Measurements from ENCODE around the gene CALB2.

DNA sequence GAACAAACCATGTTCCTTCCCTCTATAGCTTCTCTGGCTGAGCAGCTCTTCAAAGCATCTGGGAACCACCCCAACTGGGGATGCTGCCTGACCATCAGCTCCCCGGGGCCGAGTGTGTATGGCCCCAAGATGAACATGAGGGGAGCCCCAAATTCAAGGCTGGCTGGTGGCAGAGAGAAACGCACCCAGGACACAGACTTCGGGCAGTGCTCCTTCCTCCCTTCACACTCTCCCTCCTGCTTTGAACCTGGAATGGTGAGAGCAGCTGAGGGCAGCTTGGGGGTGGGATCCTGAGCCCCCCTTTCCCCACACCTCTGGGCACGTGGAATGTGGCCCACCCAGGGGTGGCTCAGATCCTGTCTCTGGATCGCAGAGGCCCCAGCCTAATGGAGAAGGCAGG, 66.1 kb downstream of the CALB2 start:
- TF ChIP-seq POLR2A (IDR thresholded peaks at IDR 0.05) (no peak), POLR2AphosphoS5 (IDR thresholded peaks at IDR 0.05) (no peak)
- TF ChIP-seq, protein P1, sequence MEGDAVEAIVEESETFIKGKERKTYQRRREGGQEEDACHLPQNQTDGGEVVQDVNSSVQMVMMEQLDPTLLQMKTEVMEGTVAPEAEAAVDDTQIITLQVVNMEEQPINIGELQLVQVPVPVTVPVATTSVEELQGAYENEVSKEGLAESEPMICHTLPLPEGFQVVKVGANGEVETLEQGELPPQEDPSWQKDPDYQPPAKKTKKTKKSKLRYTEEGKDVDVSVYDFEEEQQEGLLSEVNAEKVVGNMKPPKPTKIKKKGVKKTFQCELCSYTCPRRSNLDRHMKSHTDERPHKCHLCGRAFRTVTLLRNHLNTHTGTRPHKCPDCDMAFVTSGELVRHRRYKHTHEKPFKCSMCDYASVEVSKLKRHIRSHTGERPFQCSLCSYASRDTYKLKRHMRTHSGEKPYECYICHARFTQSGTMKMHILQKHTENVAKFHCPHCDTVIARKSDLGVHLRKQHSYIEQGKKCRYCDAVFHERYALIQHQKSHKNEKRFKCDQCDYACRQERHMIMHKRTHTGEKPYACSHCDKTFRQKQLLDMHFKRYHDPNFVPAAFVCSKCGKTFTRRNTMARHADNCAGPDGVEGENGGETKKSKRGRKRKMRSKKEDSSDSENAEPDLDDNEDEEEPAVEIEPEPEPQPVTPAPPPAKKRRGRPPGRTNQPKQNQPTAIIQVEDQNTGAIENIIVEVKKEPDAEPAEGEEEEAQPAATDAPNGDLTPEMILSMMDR (IDR thresholded peaks at IDR 0.05), result no peak

All from sigmoid colon (tissue), 4 donors.